ENCODE results near the gene RAB39B.
"Not testable (repeated sequence)": the region's sequence is repeated elsewhere in the genome, so short reads cannot be mapped to it uniquely, and the experiment has no call there.

RAB39B gene, protein sequence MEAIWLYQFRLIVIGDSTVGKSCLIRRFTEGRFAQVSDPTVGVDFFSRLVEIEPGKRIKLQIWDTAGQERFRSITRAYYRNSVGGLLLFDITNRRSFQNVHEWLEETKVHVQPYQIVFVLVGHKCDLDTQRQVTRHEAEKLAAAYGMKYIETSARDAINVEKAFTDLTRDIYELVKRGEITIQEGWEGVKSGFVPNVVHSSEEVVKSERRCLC

DNA sequence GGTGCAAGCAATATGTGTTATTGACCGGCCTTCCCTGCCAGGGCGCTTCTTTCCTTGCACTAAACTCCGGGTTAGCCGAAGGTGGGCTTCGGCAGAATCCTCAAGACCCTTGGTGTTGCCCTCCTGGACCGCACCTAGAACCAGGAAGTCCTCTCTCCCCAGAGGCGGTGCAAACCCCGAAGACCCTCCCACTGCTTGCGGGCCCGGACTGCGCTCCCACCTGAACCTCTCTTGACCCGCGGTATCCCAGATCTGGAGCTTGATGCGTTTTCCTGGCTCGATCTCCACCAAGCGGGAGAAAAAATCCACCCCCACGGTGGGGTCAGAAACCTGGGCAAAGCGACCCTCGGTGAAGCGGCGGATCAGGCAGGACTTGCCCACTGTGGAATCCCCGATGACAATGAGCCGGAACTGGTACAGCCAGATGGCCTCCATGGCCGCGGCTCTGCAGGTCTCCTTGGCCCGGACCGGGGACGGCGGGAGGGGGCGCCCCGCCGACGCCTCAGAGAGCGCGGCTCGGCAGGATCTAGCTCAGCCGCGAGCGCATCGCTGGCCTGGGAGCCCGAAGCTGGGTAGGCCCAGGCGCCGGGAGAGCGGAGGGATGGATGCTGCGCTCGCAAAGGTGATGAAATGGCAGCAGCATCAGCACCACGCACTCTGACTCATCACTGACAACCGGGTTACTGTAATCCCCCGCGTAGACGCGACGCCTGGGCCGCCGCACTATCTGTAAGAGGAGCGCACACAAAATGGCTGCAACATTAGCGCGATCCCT, at the start of gene RAB39B:
Gene RAB39B, minus strand, starts transcription at position 638 of the 775 bp plus-strand sequence. Its CDS starts 203 bp downstream, at position 435.
- peak; percentile 76 for DNase-seq

DNA sequence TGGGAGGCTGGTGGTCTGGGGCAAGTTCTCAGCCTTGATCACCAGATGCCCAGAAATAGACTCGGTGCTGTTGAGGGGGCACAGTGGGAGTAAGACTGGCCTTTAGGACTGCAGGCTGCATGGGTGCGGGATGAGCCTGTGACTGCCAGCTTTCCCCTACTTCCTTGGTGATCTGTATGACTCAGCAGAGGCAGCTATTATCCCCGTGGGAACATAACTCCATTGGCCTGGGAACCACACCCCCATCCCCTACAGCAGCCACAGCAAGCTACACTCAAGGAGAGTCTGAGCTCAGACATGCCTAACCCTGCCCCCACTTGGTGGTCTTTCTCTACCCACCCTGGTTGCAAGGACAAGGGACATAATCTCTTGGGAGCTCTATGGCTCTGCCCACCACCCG, 49.5 kb upstream of the RAB39B start:
- peak; percentile 16 for DNase-seq

GRCh38 chrX:155293771-155294170, 29.5 kb upstream of the RAB39B start:
- DNase-seq, result no peak

- DNase-seq, result no peak
These were observed 15.6 kb upstream of the RAB39B start for GRCh38 chrX:155279873-155280272.

- no peak for DNase-seq
These were observed 6.7 kb upstream of the RAB39B start for GRCh38 chrX:155270969-155271368.

DNA sequence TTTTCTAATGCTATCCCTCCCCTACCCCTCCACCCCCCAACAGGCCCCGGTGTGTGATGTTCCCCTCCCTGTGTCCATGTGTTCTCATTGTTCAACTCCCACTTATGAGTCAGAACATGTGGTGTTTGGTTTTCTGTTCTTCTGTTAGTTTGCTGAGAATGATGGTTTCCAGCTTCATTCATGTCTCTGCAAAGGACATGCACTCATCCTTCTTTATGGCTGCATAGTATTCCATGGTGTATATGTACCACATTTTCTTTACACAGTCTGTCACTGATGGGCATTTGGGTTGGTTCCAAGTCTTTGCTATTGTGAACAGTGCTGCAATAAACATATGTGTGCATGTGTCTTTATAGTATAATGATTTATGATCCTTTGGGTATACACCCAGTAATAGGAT, 3.7 kb upstream of the RAB39B start:
- DNase-seq, result not testable (repeated sequence)

DNA sequence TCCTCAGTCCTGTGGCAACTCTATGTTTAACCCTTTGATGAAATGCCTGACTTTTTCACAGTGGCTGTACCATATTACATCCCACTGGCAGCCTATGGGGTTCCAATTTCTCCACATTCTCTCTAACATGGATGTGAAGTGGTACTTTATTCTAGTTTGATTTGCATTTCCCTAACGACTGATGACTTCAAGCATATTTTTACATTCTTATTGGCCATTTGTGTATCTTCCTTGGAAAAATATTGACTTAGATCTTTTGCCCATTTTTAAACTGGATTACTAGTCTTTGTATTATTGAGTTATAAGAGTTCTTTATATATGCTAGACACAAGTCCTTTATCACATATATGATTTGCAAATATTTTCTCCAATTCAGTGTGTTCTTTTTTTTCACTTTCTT, 2.1 kb upstream of the RAB39B start:
- no peak for DNase-seq

GRCh38 chrX:155262970-155263754, 1.1 kb downstream of the RAB39B start:
- no peak for DNase-seq

- DNase-seq, result no peak
These were observed 4.5 kb downstream of the RAB39B start for GRCh38 chrX:155259752-155260151.

DNA sequence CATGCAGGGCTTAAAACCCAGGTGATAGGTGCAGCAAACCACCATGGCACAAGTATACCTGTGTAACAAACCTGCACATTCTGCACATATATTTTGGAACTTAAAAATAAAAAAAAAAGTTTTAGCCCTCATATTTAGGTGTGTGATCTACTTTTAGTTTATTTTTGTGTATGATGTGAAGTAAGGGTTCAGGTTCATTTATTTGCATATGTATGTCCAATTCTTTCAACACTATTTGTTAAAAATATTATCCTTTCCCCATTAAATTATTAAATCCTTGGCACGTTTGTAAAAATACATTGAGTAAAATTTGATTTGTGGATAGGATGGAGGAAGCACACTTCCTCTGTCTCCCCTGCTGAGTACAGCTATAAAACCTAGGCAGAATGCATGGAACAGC, 12.9 kb downstream of the RAB39B start:
- no peak for DNase-seq

DNA sequence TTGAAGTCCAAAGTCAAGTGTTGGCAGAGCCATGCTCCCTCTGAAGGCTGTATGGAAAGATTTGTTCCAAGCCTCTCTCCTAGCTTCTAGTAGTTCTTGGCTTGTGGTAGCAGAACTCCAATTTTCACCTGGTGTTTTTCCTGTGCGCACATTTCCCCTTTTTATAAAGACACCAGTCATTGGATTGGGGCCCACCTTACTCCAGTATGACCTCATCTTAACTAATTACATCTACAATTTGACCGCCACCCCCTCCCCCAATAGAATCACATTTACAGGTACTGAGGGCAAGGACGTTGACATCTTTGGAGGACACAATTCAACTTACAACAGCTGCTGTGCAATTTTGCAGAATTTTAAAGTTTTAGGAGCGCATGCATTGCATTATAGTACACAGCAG, 16.8 kb downstream of the RAB39B start:
- no peak for DNase-seq

DNA sequence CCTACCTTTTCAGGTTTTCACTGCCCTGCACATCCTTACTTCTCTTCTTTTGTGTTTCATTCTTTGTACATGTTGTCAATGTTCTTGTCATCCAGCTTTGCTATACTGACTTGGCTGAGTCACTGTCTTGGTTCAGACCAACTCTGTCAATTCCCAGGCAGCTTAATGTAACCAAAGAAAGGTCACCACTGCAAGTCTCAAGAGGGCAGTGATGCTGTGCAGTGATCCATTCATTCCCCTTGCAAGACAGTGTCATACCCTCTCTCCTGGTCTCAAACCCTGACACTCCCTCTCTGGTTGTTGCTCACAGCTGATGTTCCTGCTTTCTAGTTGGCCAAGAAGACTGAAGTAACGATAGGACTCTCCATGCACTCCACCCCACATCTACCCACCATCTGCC, 17.5 kb downstream of the RAB39B start:
- no peak for DNase-seq

- DNase-seq, result no peak
These were observed 22.0 kb downstream of the RAB39B start for GRCh38 chrX:155242300-155242699.

- no peak for DNase-seq
These were observed 26.6 kb downstream of the RAB39B start for GRCh38 chrX:155237719-155238118.

GRCh38 chrX:155235891-155236290, 28.4 kb downstream of the RAB39B start:
- DNase-seq, result no peak

- no peak for DNase-seq
These were observed 33.1 kb downstream of the RAB39B start for GRCh38 chrX:155231163-155231562.

GRCh38 chrX:155225774-155226173, 38.5 kb downstream of the RAB39B start:
- no peak for DNase-seq

GRCh38 chrX:155223746-155224145, 40.5 kb downstream of the RAB39B start:
- DNase-seq, result not testable (repeated sequence)

DNA sequence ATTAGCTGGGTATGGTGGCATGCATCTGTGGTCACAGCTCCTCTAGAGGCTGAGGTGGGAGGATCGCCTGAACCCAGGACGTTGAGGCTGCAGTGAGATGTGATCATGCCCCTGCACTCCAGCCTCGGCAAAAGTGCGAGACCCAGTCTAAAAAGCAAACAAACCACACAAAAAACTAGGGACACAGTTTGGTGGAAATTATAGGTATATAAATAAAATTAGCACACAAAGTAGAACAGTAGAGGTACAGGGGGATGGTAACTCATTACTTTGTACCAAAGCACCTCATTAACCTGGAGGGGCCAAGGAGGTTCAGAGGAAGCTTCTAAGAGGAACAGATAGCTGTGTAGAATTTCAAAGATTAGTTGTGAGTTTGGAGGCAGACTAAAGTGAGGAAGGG, 42.9 kb downstream of the RAB39B start:
- DNase-seq, result no peak

GRCh38 chrX:155218777-155219176, 45.5 kb downstream of the RAB39B start:
- DNase-seq, result no peak

- DNase-seq, result peak; percentile 3
These were observed 47.3 kb downstream of the RAB39B start for GRCh38 chrX:155216940-155217440.

- peak; percentile 95 for DNase-seq
These were observed 47.9 kb downstream of the RAB39B start, which contains the start of gene VBP1 for GRCh38 chrX:155216179-155216939. TSS of gene VBP1 (plus strand) at chrX:155216460. CDS start at chrX:155216483, 23 bp downstream.
